Activated T-cell treated with anti-CD3 and anti-CD28 coated beads, Interleukin-2, amount 50 U/mL, for 72 hours (primary cell): ENCODE measurements around the gene SIGLECL1. TPM values are rescaled to one million over a fixed set of nuclear protein-coding genes. Genes with fewer than 3 reads are reported as not detected.

ENCODE experiments used
- total RNA-seq, 2 donors: library from RNA; stranded (reverse); gene quantifications; one replicate each; pipeline ENCODE4 v1.2.3, GENCODE V29; 2022

SIGLECL1 gene
- total RNA-seq, 2 donors from 2014 or later = not detected

Other genes starting within 250 kb of the SIGLECL1 start
- not detected for gene KLK8, start 249.5 kb upstream of the SIGLECL1 start, total RNA-seq
- not detected for gene KLK10, start 231.4 kb upstream of the SIGLECL1 start, total RNA-seq
- not detected for gene KLK11, start 224.5 kb upstream of the SIGLECL1 start, total RNA-seq
- not detected for gene KLK12, start 216.1 kb upstream of the SIGLECL1 start, total RNA-seq
- gene KLK13, start 186.0 kb upstream of the SIGLECL1 start, total RNA-seq = not detected
- 1 to 10 TPM in 1 of 2 donors, under 1 TPM in 1; 0.69 to 1.2 TPM for gene KLK14, start 168.2 kb upstream of the SIGLECL1 start, total RNA-seq
- 10 to 100 TPM; 10.7 to 11.9 TPM for gene CTU1, start 142.7 kb upstream of the SIGLECL1 start, total RNA-seq
- 1 to 10 TPM in 1 of 2 donors, under 1 TPM in 1; 0.74 to 1.6 TPM for gene SIGLEC9, start 126.2 kb upstream of the SIGLECL1 start, total RNA-seq
- gene SIGLEC7, start 108.8 kb upstream of the SIGLECL1 start, total RNA-seq = not detected
- gene CD33, start 26.0 kb upstream of the SIGLECL1 start, total RNA-seq = 1 to 10 TPM; 1.7 to 2.6 TPM
- gene IGLON5, start 60.6 kb downstream of the SIGLECL1 start, total RNA-seq = 1 to 10 TPM in 1 of 2 donors, under 1 TPM in 1; 0.67 to 1.1 TPM
- 1 to 10 TPM; 6.4 to 7.6 TPM for gene VSIG10L, start 91.1 kb downstream of the SIGLECL1 start, total RNA-seq
- gene ETFB, start 115.3 kb downstream of the SIGLECL1 start, total RNA-seq = 100 to 1,000 TPM; 156 to 160 TPM
- 10 to 100 TPM; 14.0 to 14.9 TPM for gene CLDND2, start 117.9 kb downstream of the SIGLECL1 start, total RNA-seq
- 100 to 1,000 TPM; 190 to 261 TPM for gene NKG7, start 121.6 kb downstream of the SIGLECL1 start, total RNA-seq
- 1 to 10 TPM; 1.0 to 2.0 TPM for gene LIM2, start 136.9 kb downstream of the SIGLECL1 start, total RNA-seq
- under 1 TPM; 0.23 to 0.26 TPM for gene C19orf84, start 139.5 kb downstream of the SIGLECL1 start, total RNA-seq
- gene SIGLEC10, start 166.6 kb downstream of the SIGLECL1 start, total RNA-seq = 1 to 10 TPM in 1 of 2 donors, under 1 TPM in 1; 0.38 to 1.4 TPM
- gene SIGLEC8, start 207.4 kb downstream of the SIGLECL1 start, total RNA-seq = not detected
- not detected for gene CEACAM18, start 227.5 kb downstream of the SIGLECL1 start, total RNA-seq